ENCODE measurements around the gene SETD2. TPM values are rescaled to one million over a fixed set of nuclear protein-coding genes. Genes with fewer than 3 reads are reported as not detected.
"Not testable (repeated sequence)": the region's sequence is repeated elsewhere in the genome, so short reads cannot be mapped to it uniquely, and the experiment has no call there.

Gene SETD2
- 10 to 100 TPM; 55.3 to 94.0 (median 73.0) TPM for total RNA-seq
- polyA plus RNA-seq, result 10 to 100 TPM; 10.4 to 15.1 (median 11.3) TPM
- long read RNA-seq, donor 1, partial matches to known transcripts, result 9 of 9 reads
- long read RNA-seq, donor 1, other reads (novel, unspliced or antisense), result 0 of 9 reads
- long read RNA-seq, donor 2, partial matches to known transcripts, result 12 of 24 reads
- long read RNA-seq, donor 2, other reads (novel, unspliced or antisense), result 12 of 24 reads

- TF ChIP-seq POLR2A (IDR thresholded peaks at IDR 0.05), result peak in 2 of 3 donors; percentile 2 to 37
- TF ChIP-seq CTCF (IDR thresholded peaks at IDR 0.05 in 8 of 11, conservative IDR thresholded peaks at IDR 0.05 in 3 of 11), result peak; percentile 9 to 63 (median 51)
- peak; percentile 75 to 89 (median 87) for TF ChIP-seq POLR2AphosphoS5 (IDR thresholded peaks at IDR 0.05)
- 0 to 1% (median 0%) methylated on average over 47 to 89 of the region's 95 CpGs for WGBS, 5 donors
- Histone ChIP-seq H3K4me3 (peak within 1 kb of the TSS; percentile 73 to 99 (median 96)), H3K27me3 (replicated peaks in 1 of 7) (no peaks in the 10 kb centered on the region), H3K4me1 (peaks cover 31 to 60% (median 50%) of the 10 kb centered on the region in 6 donors), H3K27ac (peak within 1 kb of the TSS; percentile 84 to 98 (median 96)), H3K9me3 (no peaks in the 10 kb centered on the region), H3K36me3 (no peaks in the 10 kb centered on the region)
- peak; percentile 98 for DNase-seq
- intact Hi-C loops (cut with DNase I; ENCODE audit: low total_unique reads), result no loop called here
These were observed at the start of gene SETD2 for GRCh38 chr3:47164007-47164881. Gene SETD2, minus strand, starts transcription at chr3:47164113. Its CDS starts 189 bp downstream, at chr3:47163924.

GRCh38 chr3:47210863-47211405 is 47.0 kb upstream of the SETD2 start:
- WGBS, 5 donors, result 88 to 99% (median 97%) methylated on average over 3 of the region's 3 CpGs
- H3K36me3 ChIP-seq, result no peaks in the 10 kb centered on the region
- no peak overlapping the region for H3K4me3 ChIP-seq
- H3K9me3 ChIP-seq, result no peaks in the 10 kb centered on the region
- intact Hi-C loops (cut with DNase I; ENCODE audit: low total_unique reads), result no loop called here
- no peaks in the 10 kb centered on the region for H3K27me3 ChIP-seq (replicated peaks in 1 of 7)
- no peak for DNase-seq
- no peak for TF ChIP-seq POLR2A (IDR thresholded peaks at IDR 0.05)
- TF ChIP-seq CTCF (IDR thresholded peaks at IDR 0.05 in 8 of 11, conservative IDR thresholded peaks at IDR 0.05 in 3 of 11), result no peak
- no peak for TF ChIP-seq POLR2AphosphoS5 (IDR thresholded peaks at IDR 0.05)
- no peak overlapping the region for H3K27ac ChIP-seq
- H3K4me1 ChIP-seq, result no peaks in the 10 kb centered on the region

- H3K27me3 ChIP-seq (replicated peaks in 1 of 7); H3K36me3 ChIP-seq; H3K9me3 ChIP-seq; intact Hi-C loops (cut with DNase I; ENCODE audit: low total_unique reads); H3K4me1 ChIP-seq; H3K27ac ChIP-seq; DNase-seq; H3K4me3 ChIP-seq: not testable (repeated sequence)
- 89 to 97% (median 95%) methylated on average over 5 of the region's 5 CpGs for WGBS, 5 donors
These were observed 42.1 kb upstream of the SETD2 start for GRCh38 chr3:47206022-47206421.

GRCh38 chr3:47204875-47205274 is 41.0 kb upstream of the SETD2 start:
- no peaks in the 10 kb centered on the region for H3K36me3 ChIP-seq
- no peaks in the 10 kb centered on the region for H3K4me1 ChIP-seq
- intact Hi-C loops (cut with DNase I; ENCODE audit: low total_unique reads), result no loop called here
- H3K9me3 ChIP-seq, result no peaks in the 10 kb centered on the region
- no peak overlapping the region for H3K4me3 ChIP-seq
- H3K27ac ChIP-seq, result no peak overlapping the region
- TF ChIP-seq POLR2AphosphoS5 (IDR thresholded peaks at IDR 0.05), result no peak
- TF ChIP-seq POLR2A (IDR thresholded peaks at IDR 0.05), result no peak
- TF ChIP-seq CTCF (IDR thresholded peaks at IDR 0.05 in 8 of 11, conservative IDR thresholded peaks at IDR 0.05 in 3 of 11), result no peak
- H3K27me3 ChIP-seq (replicated peaks in 1 of 7), result no peaks in the 10 kb centered on the region
- DNase-seq, result no peak
